Stimulated activated CD4-positive, alpha-beta T cell treated with anti-CD3 and anti-CD28 coated beads, Interleukin-1b, Interleukin-23, amount 100 ng/mL, for 4 hours (primary cell): Measurements from ENCODE around the gene KIF18A.

Source experiments
- DNase-seq, 2 donors: peaks; one replicate each; pipeline ENCODE4 v3.0.0-alpha.2; 2020; ENCODE audit warnings: low read depth in 2 of 2

The KIF18A gene

DNA sequence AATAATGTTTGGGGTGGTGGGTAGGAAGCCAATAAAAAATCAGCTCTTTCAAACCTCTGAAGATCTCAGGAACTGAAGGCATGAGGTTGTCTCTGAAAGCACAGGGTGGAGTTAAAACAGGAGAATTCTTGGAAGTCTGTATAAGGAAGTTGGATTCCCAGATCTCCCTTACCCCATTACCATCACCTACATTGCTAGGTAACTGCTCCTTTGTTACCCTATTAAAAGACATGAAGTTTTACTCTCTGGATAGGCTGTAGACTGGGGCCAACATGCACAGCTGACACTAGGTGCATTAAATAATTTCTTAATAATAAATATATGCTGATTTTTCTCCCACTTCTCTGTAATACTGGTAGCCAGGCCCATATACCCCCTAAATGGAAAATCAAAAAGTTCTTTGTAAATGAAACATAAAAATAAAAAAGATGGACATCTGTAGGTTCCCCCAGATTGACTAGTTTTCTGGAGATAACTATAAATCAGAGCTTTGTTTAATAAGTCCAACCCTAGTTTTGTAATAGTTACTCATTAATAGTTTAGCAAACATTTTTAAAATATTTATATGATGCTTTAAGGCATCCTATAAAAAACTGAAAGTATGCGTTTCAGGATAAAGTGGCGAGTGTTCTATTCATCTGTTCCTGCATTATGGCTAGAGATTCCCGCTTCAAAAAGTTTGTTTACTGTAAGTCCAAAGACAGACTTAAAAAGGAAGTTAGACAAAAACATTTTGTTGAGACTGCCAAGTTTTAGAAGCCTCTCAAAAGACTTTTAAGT is 63.8 kb downstream of the KIF18A start:
- DNase-seq, result no peak

GRCh38 chr11:28040384-28040783 is 67.6 kb downstream of the KIF18A start:
- no peak for DNase-seq

- no peak for DNase-seq
Measured at GRCh38 chr11:28038775-28039174, 69.2 kb downstream of the KIF18A start.

GRCh38 chr11:28026634-28027290 is 81.2 kb downstream of the KIF18A start:
- no peak for DNase-seq

DNA sequence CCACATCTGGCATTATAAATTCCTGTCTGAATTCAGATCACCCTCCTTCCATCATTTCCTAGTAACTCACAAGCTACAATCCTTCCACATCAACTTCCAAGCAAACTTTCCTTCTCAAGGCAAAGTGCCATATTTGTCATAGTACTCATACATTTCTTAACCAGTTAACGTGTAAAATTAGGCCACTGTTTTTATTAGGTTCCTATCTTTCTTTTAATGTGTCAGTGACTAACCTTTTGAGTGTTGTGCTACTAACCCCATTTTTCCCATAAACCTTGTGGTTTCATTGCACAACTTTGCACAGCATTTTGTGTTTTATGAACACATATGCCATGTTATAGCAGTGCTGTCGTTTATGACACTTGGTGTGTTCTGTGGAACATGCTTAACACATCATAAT is 90.1 kb downstream of the KIF18A start:
- no peak for DNase-seq

DNA sequence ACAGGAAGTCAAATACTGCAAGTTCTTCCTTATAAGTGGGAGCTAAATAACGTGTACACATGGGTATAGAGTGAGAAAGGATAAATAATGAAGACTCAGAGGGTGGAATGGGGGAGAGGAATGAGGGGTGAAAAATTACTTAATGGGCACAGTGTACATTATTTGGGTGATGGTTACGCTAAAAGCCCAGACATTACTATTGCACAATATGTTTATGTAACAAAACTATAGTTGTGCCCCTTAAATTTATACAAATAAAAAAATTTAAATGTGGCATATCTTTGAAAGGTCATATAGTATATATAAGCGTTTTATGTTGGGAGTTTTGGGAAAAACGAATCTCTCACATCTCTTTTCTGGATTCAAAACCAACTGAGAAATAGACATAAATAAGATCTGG is 96.1 kb downstream of the KIF18A start:
- no peak for DNase-seq

DNA sequence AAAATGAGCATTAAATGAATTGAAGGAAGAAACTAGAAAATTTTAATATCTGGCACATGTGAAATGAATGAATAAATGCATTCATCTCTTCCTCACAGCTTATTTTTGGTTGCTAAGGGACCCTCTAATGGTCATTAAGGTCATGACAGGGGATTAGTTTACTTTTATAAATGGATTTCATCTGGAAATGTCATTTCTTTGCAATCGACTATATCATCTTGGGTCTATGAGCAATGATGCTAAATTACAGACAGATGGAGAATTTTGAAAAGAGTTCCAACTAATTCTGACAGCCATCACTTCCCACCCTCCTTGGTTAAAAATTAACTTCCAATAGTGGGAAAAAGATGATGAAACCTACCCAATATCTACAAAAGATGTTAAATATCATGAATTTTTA is 98.0 kb downstream of the KIF18A start:
- DNase-seq, result no peak

- no peak for DNase-seq
Measured at GRCh38 chr11:28009388-28009787, 98.6 kb downstream of the KIF18A start.

DNA sequence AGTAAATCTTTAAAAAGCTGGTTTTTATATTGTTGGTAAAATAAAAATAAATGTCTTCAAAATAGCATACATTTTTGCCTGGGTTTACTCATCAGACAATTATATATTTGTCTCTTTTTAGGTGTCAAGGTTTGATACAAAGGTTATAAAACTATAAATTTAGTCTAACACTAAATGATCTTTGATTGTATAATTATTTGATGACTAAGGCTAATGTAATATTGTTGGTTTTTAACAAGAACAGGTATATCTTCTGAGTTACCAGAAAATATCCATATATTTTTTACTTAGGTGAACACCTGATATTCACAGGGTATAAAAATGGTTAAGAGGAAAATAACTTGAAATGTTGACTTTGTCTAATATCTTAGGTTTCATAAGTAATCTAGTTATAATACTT is 104.3 kb downstream of the KIF18A start:
- no peak for DNase-seq

- no peak for DNase-seq
Measured at GRCh38 chr11:27998552-27998951, 109.4 kb downstream of the KIF18A start.

GRCh38 chr11:27997344-27997743 is 110.6 kb downstream of the KIF18A start:
- DNase-seq, result no peak

DNA sequence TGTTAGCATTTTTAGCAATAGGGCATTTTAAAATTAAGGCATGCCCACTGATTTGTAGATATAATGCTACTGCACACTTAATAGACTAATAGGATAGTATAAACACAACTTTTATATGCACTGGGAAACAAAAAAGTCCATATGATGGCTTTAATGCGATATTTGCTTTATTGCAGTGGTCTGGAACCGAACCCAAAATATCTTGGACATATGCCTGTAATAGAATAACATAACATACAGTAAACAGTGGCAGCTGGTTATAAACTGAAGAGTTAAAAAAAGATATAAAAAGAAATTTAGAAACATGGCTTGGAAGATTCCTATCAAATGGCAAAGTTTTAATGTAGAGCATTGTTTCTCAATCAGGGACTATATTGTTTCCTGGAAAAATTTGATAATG is 111.9 kb downstream of the KIF18A start:
- no peak for DNase-seq

- no peak for DNase-seq
Measured at GRCh38 chr11:27995083-27995482, 112.9 kb downstream of the KIF18A start.

DNA sequence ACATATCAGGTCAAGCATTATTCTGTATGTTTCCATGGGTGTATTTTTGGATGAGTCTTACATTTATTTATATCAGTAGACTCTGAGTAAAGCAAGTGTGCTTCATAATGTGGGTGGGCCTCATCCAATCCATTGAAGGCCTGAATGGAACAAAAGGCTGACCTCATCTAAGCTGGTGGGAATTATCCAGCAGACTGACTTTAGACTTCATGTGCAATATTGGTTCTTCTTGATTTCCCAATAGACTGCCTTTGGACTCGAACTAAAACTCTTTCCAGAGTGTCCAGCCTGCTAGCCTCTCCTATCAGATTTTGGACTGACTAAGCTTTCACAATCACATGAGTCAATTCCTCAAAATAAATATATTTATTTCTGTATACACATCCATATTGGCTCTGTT is 116.2 kb downstream of the KIF18A start:
- DNase-seq, result no peak

DNA sequence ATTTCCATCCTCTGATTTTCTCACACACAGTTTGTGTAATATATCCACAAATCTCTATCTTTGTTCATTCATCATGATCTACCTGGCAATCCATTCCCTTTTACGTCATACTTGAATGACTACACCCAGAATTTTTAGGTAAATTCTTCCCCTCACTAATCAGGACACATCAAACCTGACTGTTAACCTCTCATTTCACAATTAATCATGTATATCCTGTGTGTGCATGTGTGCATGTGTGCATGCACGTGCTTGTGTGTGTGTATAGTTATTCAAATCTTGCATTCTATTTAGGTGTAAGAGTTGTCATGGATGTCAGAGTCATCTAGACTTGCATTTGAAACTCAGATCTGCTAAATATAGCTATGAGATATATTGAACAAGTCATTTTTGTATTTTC is 130.4 kb downstream of the KIF18A start:
- no peak for DNase-seq

DNA sequence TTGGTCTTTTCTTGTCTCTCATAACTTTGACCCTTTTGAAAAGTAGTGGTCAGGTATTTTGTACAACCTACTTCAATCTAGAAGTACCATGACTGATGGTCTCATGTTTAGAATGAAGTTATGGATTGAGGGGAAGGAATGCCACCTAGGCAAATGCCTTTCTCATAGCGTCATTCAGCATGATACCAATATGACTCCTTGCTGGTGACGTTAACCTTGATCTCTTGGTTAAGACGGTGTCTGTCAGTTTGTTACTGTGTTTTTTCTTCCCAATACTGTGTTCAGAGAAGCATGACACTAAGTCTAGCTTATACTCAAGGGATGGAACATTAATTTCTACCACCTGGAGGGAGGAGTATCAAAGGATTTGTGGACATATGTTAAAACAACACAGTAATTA is 130.9 kb downstream of the KIF18A start:
- no peak for DNase-seq

GRCh38 chr11:27976262-27976661 is 131.7 kb downstream of the KIF18A start:
- DNase-seq, result no peak

DNA sequence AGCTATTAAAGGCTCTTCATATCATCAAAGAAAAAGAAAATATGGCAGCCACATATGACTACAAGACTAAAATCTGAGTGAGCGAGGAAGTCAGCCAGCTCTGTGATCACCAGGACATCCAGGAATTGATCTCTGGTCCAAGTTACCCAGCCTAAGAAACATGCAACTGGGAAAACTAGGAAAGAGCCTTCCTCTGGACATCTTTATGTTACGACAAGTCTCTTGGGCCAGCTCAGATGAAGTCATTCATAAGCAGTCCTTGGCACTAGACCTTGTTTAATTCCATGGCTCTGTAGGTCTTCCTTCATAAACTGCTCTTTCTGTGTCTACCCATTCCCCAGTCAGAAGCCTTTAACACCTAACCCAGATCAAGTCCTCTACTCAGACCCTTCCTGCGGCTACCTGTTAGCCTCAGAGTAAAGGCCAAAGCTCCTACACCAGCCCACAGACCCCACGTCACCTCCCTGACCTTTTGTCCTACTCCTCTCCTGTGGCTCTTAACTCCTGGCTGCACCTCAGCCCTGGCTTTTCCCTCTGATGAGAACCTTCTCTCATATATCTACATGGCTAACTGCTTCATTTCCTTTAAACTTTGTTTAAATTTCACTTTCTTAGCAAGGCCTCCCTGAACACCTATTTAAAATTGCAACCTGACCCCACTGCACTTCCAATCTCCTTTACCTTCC is 134.0 kb downstream of the KIF18A start:
- DNase-seq, result no peak

GRCh38 chr11:27972522-27973170 is 135.3 kb downstream of the KIF18A start:
- no peak for DNase-seq

- no peak for DNase-seq
Measured at GRCh38 chr11:27971171-27971570, 136.8 kb downstream of the KIF18A start.
